Muscle layer of duodenum (tissue), 2 donors: ENCODE measurements around the gene CDC23.
"Not testable (repeated sequence)": the region's sequence is repeated elsewhere in the genome, so short reads cannot be mapped to it uniquely, and the experiment has no call there.

ENCODE experiments used
- H3K27ac ChIP-seq: one replicate; pipeline ENCODE4 v1.7.0; 2013; ENCODE audit warnings: mild to moderate bottlenecking, low read length
- H3K27me3 ChIP-seq: one replicate; pipeline ENCODE4 v1.7.0; 2013; ENCODE audit warnings: low read depth, mild to moderate bottlenecking, control low read depth, low read length
- H3K36me3 ChIP-seq, 2 donors: one replicate each; pipeline ENCODE4 v1.7.0; 2013; ENCODE audit warnings: low read length in 2 of 2, control low read depth in 1 of 2, mild to moderate bottlenecking in 1 of 2; ENCODE audit not compliant: insufficient read depth in 2 of 2, control insufficient read depth in 1 of 2
- H3K4me1 ChIP-seq, 2 donors: one replicate each; pipeline ENCODE4 v1.7.0; 2013; ENCODE audit warnings: low read length in 2 of 2, mild to moderate bottlenecking in 2 of 2, control low read depth in 1 of 2, moderate library complexity in 1 of 2; ENCODE audit not compliant: insufficient read depth in 2 of 2, control insufficient read depth in 1 of 2
- H3K4me3 ChIP-seq, 2 donors: one replicate each; pipeline ENCODE4 v1.7.0; 2013; ENCODE audit warnings: low read length in 2 of 2, low read depth in 1 of 2, mild to moderate bottlenecking in 1 of 2
- H3K9me3 ChIP-seq, 2 donors: one replicate each; pipeline ENCODE4 v1.7.0; 2013; ENCODE audit warnings: low read length in 2 of 2, control low read depth in 1 of 2, mild to moderate bottlenecking in 1 of 2; ENCODE audit not compliant: control insufficient read depth in 1 of 2
- donor health status: healthy.

CDC23 gene, protein sequence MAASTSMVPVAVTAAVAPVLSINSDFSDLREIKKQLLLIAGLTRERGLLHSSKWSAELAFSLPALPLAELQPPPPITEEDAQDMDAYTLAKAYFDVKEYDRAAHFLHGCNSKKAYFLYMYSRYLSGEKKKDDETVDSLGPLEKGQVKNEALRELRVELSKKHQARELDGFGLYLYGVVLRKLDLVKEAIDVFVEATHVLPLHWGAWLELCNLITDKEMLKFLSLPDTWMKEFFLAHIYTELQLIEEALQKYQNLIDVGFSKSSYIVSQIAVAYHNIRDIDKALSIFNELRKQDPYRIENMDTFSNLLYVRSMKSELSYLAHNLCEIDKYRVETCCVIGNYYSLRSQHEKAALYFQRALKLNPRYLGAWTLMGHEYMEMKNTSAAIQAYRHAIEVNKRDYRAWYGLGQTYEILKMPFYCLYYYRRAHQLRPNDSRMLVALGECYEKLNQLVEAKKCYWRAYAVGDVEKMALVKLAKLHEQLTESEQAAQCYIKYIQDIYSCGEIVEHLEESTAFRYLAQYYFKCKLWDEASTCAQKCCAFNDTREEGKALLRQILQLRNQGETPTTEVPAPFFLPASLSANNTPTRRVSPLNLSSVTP

DNA sequence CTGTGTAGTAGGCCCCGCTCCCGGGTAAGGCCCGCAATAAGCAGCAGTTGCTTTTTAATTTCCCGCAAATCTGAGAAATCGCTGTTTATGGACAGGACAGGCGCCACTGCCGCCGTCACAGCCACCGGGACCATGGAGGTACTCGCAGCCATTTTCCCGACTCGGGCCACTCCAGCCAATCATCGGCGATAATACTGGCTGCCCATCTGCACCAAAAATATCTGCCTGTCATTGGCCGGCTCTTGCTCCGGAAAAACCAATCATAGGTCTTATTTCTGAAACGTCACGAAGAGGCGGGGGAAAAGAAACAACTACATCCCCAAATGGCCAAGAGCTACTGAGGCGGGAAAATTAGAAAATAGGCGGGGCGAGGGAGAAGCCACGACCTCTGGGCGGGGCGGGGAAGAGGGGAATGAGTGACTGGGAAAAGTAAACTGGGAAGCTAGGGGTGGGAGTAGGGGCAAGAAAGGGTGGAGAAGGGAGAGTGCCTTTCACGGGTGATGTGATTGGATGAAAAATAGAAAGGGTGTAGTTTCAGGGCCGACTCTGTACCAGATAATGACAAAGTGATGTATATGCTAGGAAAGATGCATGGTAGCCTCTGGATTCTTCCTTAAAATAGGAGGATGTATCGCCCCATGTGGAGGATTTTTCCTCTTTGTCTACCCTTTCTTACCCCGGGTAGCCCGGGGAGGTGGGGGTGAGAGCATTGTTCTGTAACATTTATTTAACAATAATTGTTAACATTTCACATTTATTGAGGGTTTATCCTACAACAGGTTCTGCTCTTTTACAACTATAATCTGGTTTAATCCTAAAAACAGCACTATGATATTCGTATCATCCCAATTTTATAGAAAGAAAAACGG lies at the start of gene CDC23:
Gene CDC23 (minus strand): TSS at position 163 of the 869 bp plus-strand sequence. CDS start 11 bp downstream, at position 152.
- Histone ChIP-seq H3K27ac (peak within 1 kb of the TSS; percentile 90), H3K4me1 (peaks cover 0 to 18% of the 10 kb centered on the region in 2 donors), H3K9me3 (no peaks in the 10 kb centered on the region), H3K27me3 (no peaks in the 10 kb centered on the region), H3K4me3 (peak within 1 kb of the TSS; percentile 97 to 98), H3K36me3 (no peaks in the 10 kb centered on the region)

DNA sequence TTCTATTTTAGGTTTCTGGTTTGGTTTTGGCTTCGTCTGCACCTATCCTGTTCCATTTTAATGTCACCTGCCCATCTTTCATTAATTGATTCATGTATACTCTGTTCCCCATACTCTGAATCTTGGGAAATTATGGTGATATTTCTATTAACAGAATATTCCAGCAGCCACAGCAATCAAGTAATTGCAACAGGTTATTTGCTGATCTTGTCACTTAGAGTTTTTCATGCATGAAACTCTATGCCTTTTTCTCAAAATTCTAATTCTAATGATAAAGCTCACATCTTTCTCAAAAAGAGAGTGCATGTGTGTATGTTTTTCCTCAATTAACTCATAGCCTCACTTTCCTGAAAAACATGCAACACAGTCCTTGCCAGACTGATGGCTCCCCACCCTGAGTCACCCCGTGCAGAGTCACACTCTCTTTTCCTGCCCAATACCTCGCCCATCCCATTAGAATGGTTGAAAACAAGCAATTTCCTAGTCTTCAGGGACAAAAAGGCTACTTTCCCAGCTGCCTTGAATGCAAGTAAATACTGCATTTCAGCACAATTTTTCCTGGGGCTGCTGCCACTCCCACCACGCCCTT lies 45.7 kb upstream of the CDC23 start:
- no peak overlapping the region for H3K4me3 ChIP-seq
- H3K27me3 ChIP-seq: no peaks in the 10 kb centered on the region
- no peaks in the 10 kb centered on the region for H3K4me1 ChIP-seq

DNA sequence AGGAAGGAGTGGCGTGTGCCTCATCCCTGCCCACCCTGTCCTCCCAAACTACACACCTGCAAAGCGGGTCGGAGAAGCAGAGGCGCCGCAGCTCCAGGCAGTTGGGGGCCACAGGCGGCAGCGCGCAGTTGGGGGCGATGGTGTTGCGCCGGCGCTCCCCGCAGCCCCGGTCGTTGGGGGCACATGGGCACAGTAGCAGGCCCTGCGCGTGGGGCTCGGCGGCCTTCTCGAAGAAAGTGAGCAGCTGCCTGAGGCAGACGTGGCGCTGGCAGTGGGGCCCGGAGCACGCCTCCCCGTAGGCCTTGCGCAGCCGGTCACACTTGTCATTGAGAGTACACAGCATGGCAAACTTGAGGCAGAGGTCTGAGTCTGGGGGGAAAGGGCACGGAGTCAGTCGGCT lies 44.5 kb upstream of the CDC23 start:
- Histone ChIP-seq H3K4me1 (no peaks in the 10 kb centered on the region), H3K27ac (no peak overlapping the region), H3K9me3 (no peaks in the 10 kb centered on the region), H3K36me3 (no peaks in the 10 kb centered on the region), H3K27me3 (no peaks in the 10 kb centered on the region), H3K4me3 (no peak overlapping the region)

More for the DNA sequence above, 45.7 kb upstream of the CDC23 start:
- no peak overlapping the region for H3K27ac ChIP-seq
- H3K9me3 ChIP-seq: no peaks in the 10 kb centered on the region
- H3K36me3 ChIP-seq: no peaks in the 10 kb centered on the region

DNA sequence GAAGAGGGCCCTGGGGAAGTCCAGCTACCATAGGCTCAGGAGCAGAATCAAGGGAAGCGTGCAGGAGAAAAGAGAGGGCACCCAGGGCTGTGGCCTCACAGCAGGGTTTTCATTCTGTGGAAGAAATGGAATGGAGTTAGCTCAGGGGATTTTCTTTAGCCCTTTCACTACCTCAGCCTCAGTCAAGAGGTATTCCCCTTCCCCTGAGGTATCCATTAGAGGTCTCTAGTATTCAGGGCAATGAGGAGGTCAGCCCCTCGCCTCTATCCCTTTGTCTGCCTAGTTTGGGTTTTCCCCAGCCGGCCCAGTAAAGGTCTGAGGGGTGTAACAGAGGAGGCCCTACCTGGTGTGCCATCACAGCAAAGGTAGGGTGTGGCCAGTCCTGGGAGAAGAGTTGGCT lies 39.8 kb upstream of the CDC23 start:
- Histone ChIP-seq H3K9me3 (no peaks in the 10 kb centered on the region), H3K4me3 (no peak overlapping the region), H3K36me3 (no peaks in the 10 kb centered on the region), H3K4me1 (no peaks in the 10 kb centered on the region), H3K27me3 (no peaks in the 10 kb centered on the region), H3K27ac (no peak overlapping the region)

DNA sequence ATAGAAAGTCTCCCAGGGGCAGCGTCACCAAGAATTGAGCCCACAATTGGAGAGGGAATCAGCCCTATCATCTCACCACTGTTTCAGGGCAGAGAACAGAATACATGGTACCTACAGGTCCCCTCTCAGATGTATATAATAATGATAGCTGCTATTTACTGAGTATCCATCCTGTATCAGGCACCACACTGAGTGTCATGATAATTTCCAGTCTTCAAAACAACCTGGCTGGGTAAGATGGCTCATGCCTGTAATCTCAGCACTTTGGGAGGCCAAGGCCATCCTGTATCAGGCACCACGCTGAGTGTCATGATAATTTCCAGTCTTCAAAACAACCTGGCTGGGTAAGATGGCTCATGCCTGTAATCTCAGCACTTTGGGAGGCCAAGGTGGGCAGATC lies 34.7 kb upstream of the CDC23 start:
- not testable (repeated sequence) for H3K4me1 ChIP-seq, H3K9me3 ChIP-seq, H3K27me3 ChIP-seq, H3K4me3 ChIP-seq, H3K36me3 ChIP-seq, H3K27ac ChIP-seq

DNA sequence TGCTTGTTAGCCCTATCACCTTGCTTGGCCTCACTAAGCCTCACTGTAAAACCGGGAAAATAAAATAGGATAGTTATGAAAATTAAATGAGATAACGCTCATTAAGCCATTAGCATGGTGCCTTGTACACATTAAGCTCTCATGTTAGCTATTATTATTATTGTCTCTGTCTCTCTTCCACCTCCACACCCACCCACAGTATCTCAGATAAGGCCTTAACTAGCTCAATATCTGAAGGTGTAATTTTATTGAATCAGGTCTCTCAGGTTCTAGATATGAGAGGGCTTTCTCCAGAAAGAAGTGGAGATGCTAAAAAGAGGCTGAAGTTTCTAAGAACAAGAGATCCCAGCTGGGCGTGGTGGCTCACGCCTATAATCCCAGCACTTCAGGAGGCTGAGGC lies 33.7 kb upstream of the CDC23 start:
- Histone ChIP-seq H3K4me1 (peaks cover 0 to 6% of the 10 kb centered on the region in 2 donors), H3K9me3 (no peaks in the 10 kb centered on the region), H3K27me3 (no peaks in the 10 kb centered on the region), H3K4me3 (no peak overlapping the region), H3K27ac (no peak overlapping the region), H3K36me3 (no peaks in the 10 kb centered on the region)

DNA sequence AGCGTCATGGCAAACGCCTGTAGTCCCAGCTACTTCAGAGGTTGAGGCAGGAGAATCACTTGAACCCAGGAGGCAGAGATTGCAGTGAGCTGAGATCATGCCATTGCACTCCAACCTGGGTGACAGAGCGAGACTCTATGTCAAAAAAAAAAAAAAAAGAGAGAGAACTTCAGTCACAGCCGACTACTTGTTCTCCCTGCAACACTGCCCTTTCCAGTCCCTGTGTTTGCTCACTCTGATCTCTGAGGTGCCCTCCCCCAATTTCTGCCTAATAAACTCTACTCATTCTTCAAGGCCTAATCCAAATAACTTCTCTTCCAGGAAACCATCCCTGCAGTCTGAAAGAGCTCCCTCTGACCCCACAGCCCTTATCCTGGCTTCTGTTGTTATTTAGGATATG lies 33.2 kb upstream of the CDC23 start:
- Histone ChIP-seq H3K27me3 (peaks cover 3% of the 10 kb centered on the region), H3K27ac (no peak overlapping the region), H3K4me3 (no peak overlapping the region), H3K4me1 (peaks cover 0 to 11% of the 10 kb centered on the region in 2 donors), H3K36me3 (no peaks in the 10 kb centered on the region), H3K9me3 (no peaks in the 10 kb centered on the region)

DNA sequence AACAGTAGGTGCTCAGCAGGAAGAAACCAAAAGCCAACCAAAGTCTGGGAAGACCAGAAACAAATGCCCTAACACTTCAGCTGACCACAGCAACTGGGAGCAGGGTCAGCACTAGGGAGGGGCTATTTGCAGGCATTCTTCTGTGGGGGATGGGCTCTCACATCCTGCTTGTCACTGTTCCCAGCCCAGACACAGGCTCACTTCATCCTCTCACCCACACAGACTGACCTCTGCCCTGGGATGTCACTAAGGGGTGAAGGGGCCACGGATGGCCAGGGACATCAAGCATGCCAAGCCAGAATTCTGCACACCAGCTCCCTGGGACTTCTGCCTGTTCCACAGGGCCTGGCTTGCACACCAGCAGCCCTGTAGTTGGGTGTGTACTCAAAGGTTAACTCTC lies 32.6 kb upstream of the CDC23 start:
- Histone ChIP-seq H3K36me3 (no peaks in the 10 kb centered on the region), H3K27me3 (peaks cover 9% of the 10 kb centered on the region), H3K27ac (no peak overlapping the region), H3K9me3 (no peaks in the 10 kb centered on the region), H3K4me1 (peaks cover 0 to 16% of the 10 kb centered on the region in 2 donors), H3K4me3 (no peak overlapping the region)

DNA sequence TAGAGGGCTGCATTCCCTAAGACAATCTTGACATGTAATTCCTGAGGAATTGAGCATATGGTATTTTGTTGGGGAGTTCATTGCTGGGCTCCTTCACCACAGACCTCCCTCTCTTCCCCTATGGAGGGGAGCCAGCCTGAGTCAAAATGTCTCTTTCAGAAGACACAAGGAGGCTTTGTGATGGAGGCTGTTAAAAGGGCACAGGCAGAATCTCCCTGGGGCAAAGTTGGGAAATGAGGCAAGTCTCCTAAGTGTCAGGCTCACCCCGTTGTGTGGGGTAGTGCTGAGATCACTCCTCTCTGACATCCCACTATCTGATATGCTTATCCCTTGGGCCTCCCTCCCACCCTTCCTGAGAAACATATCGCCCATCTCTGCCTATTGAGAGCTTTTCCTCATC lies 30.7 kb upstream of the CDC23 start:
- Histone ChIP-seq H3K36me3 (no peaks in the 10 kb centered on the region), H3K27ac (no peak overlapping the region), H3K9me3 (no peaks in the 10 kb centered on the region), H3K27me3 (peaks cover 11% of the 10 kb centered on the region), H3K4me3 (no peak overlapping the region), H3K4me1 (peaks cover 0 to 16% of the 10 kb centered on the region in 2 donors)

DNA sequence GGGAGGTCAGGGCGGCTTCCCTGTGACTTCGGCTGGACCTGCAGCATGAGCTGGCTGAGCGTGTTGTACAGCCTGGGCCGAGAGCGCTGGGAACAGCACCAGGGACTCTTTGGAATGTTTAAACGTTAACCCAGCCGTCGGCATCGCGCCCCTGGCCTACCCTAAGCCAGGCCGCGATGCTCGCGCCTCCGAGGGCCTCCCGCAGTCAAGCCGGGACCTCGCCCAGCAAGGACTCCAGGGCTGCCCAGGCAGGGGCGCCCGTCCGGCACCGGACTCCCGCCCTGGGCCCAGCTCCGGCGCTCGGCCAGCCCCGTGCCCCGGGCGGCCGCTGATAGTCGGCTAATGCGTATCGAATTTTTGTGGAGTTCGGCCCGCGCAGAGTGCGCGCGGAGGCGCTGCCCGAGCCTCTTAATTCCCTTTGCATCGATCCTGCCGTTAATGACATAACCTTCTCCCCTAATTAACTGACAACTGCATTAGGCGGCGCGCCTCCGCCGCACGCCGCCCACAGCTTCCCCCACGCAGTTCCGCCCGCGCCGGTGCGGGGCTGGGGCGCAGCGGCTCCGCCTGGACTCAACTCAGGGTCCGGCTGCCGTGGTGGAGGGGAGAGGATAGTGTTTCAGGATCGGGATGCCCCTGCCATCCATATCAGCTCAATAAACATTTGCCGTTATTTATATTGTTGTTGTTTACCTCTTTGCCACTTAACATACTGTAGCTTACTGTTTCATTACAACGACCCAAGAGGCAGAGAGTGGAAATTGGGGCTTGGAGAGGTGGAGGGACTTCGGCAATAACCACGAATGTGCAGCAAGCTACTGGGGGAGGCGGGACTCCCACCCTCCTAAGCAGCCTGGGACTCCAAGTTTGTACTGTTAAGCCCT lies 28.8 kb upstream of the CDC23 start:
- Histone ChIP-seq H3K36me3 (no peaks in the 10 kb centered on the region), H3K27ac (no peak overlapping the region), H3K4me1 (peaks cover 0 to 16% of the 10 kb centered on the region in 2 donors), H3K9me3 (no peaks in the 10 kb centered on the region), H3K27me3 (peaks cover 11% of the 10 kb centered on the region), H3K4me3 (peak overlapping the region; percentile 51 to 71)
